Endothelial cell of umbilical vein (primary cell): ENCODE results near the gene ARHGEF9. TPM values are rescaled to one million over a fixed set of nuclear protein-coding genes. Genes with fewer than 3 reads are reported as not detected.

Source experiments
- BruUV-seq: library from RNA; stranded (reverse); fragments of 400-500 nt; replicated peaks from 2 replicates; lab custom pipeline; 2021; lab: Mats Ljungman, UMichigan
- CTCF ChIA-PET: fragments of 300-600, 350-600 bp; sonication (Branson Sonifier 250); formaldehyde crosslinking; loops from one replicate; lab custom pipeline; 2021; ENCODE audit warnings: antibody characterized with exemption, inconsistent platforms; lab: Charles Lee
- POLR2A ChIA-PET: fragments of 300-600, 350-600 bp; sonication (Branson Sonifier 250); formaldehyde crosslinking; loops from one replicate; lab custom pipeline; 2021; ENCODE audit warnings: antibody characterized with exemption, inconsistent platforms; lab: Charles Lee
- DNase-seq: peaks from one replicate; pipeline ENCODE4 v3.0.0-alpha.2; 2011; ENCODE audit warnings: low read depth, low spot score
- FAIRE-seq: peaks from 2 replicates; lab custom pipeline; 2011; peaks lifted over from hg19 to GRCh38; lab: Jason Lieb, UNC
- H2AFZ ChIP-seq: 2 replicates; pipeline ENCODE4 v1.6.0; 2012; ENCODE audit warnings: low read depth, low read length, control low read depth, inconsistent platforms
- H3K27ac ChIP-seq: 2 replicates; pipeline ENCODE4 v1.5.1; 2011; ENCODE audit warnings: low read depth, mild to moderate bottlenecking, control low read depth, low read length, moderate library complexity; ENCODE audit not compliant: insufficient read depth
- H3K27me3 ChIP-seq, 2 experiments: 2 replicates each; pipeline versions ENCODE4 v1.6.0 to v1.6.1; 2011; ENCODE audit warnings: low read length in 2 of 2, mixed read lengths in 1 of 2; ENCODE audit not compliant: control insufficient read depth in 2 of 2, insufficient read depth in 2 of 2
- H3K36me3 ChIP-seq, 2 experiments: 2 replicates in 1 of 2; 3 replicates in 1 of 2; pipeline ENCODE4 v1.5.1; 2011; ENCODE audit warnings: low read length in 2 of 2, mild to moderate bottlenecking in 1 of 2, moderate library complexity in 1 of 2; ENCODE audit not compliant: control insufficient read depth in 2 of 2, insufficient read depth in 2 of 2; ENCODE audit errors: extremely low read depth in 1 of 2
- H3K4me1 ChIP-seq: 3 replicates; pipeline ENCODE4 v1.5.1; 2011; ENCODE audit warnings: mild to moderate bottlenecking, low read length; ENCODE audit not compliant: control insufficient read depth, insufficient read depth; ENCODE audit errors: extremely low read depth
- H3K4me2 ChIP-seq: 2 replicates; pipeline ENCODE4 v1.6.1; 2011; ENCODE audit warnings: low read length, control low read depth, mixed read lengths; ENCODE audit not compliant: insufficient read depth
- H3K4me3 ChIP-seq, 3 experiments: fragments of 200-600 bp in 1 of 3; sonication (generic), shearing (Covaris generic) in 1 of 3; replicated peaks in 1 of 3; 2 replicates each; pipeline ENCODE4 v1.5.1; 2011 to 2016; ENCODE audit warnings: control low read depth in 3 of 3, low read length in 3 of 3, mild to moderate bottlenecking in 2 of 3, inconsistent platforms in 1 of 3, low read depth in 1 of 3, moderate library complexity in 1 of 3; ENCODE audit not compliant: insufficient read depth in 1 of 3
- H3K79me2 ChIP-seq: 2 replicates; pipeline ENCODE4 v1.6.0; 2012; ENCODE audit warnings: low read length, inconsistent platforms; ENCODE audit not compliant: control insufficient read depth, insufficient read depth
- H3K9ac ChIP-seq: replicated peaks from 2 replicates; pipeline ENCODE3; 2011; ENCODE audit warnings: low read length, control low read depth; ENCODE audit not compliant: insufficient read depth; ENCODE audit errors: extremely low read depth
- H3K9me1 ChIP-seq: replicated peaks from 3 replicates; pipeline ENCODE4 v1.6.0; 2011; ENCODE audit warnings: mild to moderate bottlenecking, low read length; ENCODE audit not compliant: control insufficient read depth, insufficient read depth; ENCODE audit errors: extremely low read depth
- H3K9me3 ChIP-seq: replicated peaks from 2 replicates; pipeline ENCODE4 v1.5.1; 2012; ENCODE audit warnings: low read length, inconsistent platforms; ENCODE audit not compliant: control insufficient read depth, insufficient read depth
- H4K20me1 ChIP-seq: replicated peaks from 2 replicates; pipeline ENCODE3; 2011; ENCODE audit warnings: mild to moderate bottlenecking, low read length; ENCODE audit not compliant: control insufficient read depth, insufficient read depth; ENCODE audit errors: extremely low read depth
- EZH2 ChIP-seq: IDR thresholded peaks from 2 replicates; pipeline ENCODE4 v1.6.1; 2012; ENCODE audit warnings: borderline replicate concordance, low read depth, mild to moderate bottlenecking, moderate library complexity, low read length, inconsistent platforms; ENCODE audit not compliant: severe bottlenecking
- FOS ChIP-seq: IDR thresholded peaks from 2 replicates; pipeline ENCODE4 v1.6.1; 2011; ENCODE audit warnings: mild to moderate bottlenecking, low read length, moderate library complexity, borderline replicate concordance; ENCODE audit not compliant: insufficient read depth
- GATA2 ChIP-seq: IDR thresholded peaks from 2 replicates; pipeline ENCODE4 v1.7.0; 2011; ENCODE audit warnings: low read depth, mild to moderate bottlenecking, moderate library complexity, mixed read lengths, low read length; ENCODE audit not compliant: insufficient read length, insufficient read depth
- JUN ChIP-seq: IDR thresholded peaks from 2 replicates; pipeline ENCODE4 v1.6.1; 2011; ENCODE audit warnings: borderline replicate concordance, low read depth; ENCODE audit not compliant: insufficient read length, insufficient read depth
- MYC ChIP-seq: IDR thresholded peaks from one replicate; pipeline ENCODE4 v1.6.1; 2011; ENCODE audit warnings: mild to moderate bottlenecking, low read depth, low read length
- POLR2A ChIP-seq: IDR thresholded peaks from 2 replicates; pipeline ENCODE4 v1.6.1; 2012; ENCODE audit warnings: low read depth, mild to moderate bottlenecking, control low read depth, low read length
- POLR2AphosphoS5 ChIP-seq: IDR thresholded peaks from 2 replicates; pipeline ENCODE4 v1.6.1; 2012; ENCODE audit warnings: low read depth, mild to moderate bottlenecking, control low read depth, low read length, moderate library complexity; ENCODE audit not compliant: insufficient read depth
- dilution Hi-C: fragments of 300-500 bp; cut with MboI; formaldehyde crosslinking; loops from one replicate; pipeline ENCODE4 v1.15.0; 2019; ENCODE audit warnings: low sequenced_read_pairs; ENCODE audit not compliant: extremely low pct_ligation_motif_present
- intact Hi-C: fragments of 100-400 bp; cut with micrococcal nuclease; formaldehyde crosslinking; loops from one replicate; pipeline ENCODE4 v1.10.0; 2022
- polyA plus RNA-seq, 4 experiments: library from polyadenylated mRNA; depleted of rRNA in 3 of 4; stranded (reverse) in 3 of 4; unstranded in 1 of 4; fragments of >200 nt; gene quantifications; 2 replicates each; pipeline versions ENCODE4 v1.2.1 to v1.2.3, GENCODE V29; 2011 to 2012; ENCODE audit warnings: missing spikeins in 1 of 4
- total RNA-seq: library from RNA; stranded (reverse); gene quantifications from 2 replicates; pipeline ENCODE4 v1.2.3, GENCODE V29; 2021
- TF ChIP-seq, protein P1 (sequence below), 2 donors: IDR thresholded peaks; 1 replicate in 1 of 2; 2 replicates in 1 of 2; pipeline ENCODE4 v1.5.1; 2011; ENCODE audit warnings: low read length in 2 of 2, mild to moderate bottlenecking in 2 of 2, moderate library complexity in 2 of 2, control low read depth in 1 of 2, inconsistent platforms in 1 of 2, low read depth in 1 of 2; ENCODE audit not compliant: insufficient read depth in 1 of 2; ENCODE audit errors: extremely low read depth in 1 of 2
- TF ChIP-seq, protein P2 (sequence below): IDR thresholded peaks from 2 replicates; pipeline ENCODE4 v1.6.1; 2011; ENCODE audit not compliant: insufficient read depth, insufficient read length

Gene ARHGEF9
- total and polyA plus RNA-seq, 2 donors (not counting 3 experiments of a cell fraction or from before 2014, with no cell fraction given), result 6.5 to 12.9 TPM

DNA sequence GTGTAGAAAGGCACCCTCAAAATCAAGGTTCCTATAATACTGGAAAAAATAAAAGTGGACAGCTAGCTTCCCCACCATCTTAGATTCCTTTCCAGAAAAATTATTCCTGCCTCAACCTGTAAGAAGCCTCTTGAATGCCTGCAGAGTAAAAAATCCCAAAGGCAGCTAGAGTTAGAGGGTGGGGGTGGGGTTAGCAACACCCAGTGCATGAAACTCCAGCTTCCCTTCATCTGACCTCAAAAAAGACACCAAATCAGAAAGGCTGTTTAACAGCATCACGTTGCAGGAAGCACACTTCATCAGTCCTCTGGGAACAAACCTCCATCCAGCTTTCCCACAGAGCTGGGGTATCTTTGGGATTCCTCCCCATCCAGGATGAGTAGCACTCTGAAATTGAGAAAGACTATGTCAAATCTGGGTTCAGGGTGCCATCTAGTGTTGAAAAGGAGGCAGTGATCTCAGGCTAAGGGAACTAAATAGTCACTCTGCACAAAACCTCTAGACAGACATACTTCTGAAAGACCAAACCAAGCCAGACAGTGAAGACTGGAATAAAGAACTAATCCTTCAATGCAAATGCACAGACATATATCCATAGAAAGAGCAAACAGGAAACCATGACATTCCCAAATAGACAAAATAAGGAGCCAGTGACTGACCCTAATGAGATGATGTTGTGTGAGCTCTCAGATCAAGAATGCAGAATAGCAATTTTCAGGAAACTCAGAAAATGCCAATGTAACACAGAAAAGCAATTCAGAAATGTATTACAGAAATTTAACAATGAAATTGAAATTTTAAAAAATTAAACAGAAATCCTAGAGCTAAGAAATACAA, 97.9 kb downstream of the ARHGEF9 start:
- H3K4me3 ChIP-seq, result no peak overlapping the region
- no peaks in the 10 kb centered on the region for H4K20me1 ChIP-seq
- intact Hi-C loops, result no loop called here
- TF ChIP-seq, protein P1, sequence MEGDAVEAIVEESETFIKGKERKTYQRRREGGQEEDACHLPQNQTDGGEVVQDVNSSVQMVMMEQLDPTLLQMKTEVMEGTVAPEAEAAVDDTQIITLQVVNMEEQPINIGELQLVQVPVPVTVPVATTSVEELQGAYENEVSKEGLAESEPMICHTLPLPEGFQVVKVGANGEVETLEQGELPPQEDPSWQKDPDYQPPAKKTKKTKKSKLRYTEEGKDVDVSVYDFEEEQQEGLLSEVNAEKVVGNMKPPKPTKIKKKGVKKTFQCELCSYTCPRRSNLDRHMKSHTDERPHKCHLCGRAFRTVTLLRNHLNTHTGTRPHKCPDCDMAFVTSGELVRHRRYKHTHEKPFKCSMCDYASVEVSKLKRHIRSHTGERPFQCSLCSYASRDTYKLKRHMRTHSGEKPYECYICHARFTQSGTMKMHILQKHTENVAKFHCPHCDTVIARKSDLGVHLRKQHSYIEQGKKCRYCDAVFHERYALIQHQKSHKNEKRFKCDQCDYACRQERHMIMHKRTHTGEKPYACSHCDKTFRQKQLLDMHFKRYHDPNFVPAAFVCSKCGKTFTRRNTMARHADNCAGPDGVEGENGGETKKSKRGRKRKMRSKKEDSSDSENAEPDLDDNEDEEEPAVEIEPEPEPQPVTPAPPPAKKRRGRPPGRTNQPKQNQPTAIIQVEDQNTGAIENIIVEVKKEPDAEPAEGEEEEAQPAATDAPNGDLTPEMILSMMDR (IDR thresholded peaks at IDR 0.05; ENCODE audit: extremely low read depth in 1 of 2, insufficient read depth in 1 of 2, low read depth in 1 of 2, low read length in 2 of 2), result peak; percentile 36 to 47
- no peak for TF ChIP-seq MYC
- dilution Hi-C loops, result no loop called here
- CTCF ChIA-PET, result interaction anchor here (0.6 to 2.6 kb wide), 10 partner anchors 10 to 1013 kb away, joined by 3 to 24 read pairs (median 3); a partner anchor contains a TSS
- no peak overlapping the region for H2AFZ ChIP-seq
- H3K4me2 ChIP-seq, result no peak overlapping the region
- H3K9ac ChIP-seq, result no peak overlapping the region
- no peaks in the 10 kb centered on the region for H3K9me1 ChIP-seq
- H3K79me2 ChIP-seq, result no peaks in the 10 kb centered on the region
- DNase-seq (peak; percentile 38), FAIRE-seq (peak; percentile 89)
- BruUV-seq, result no TSS peak
- no peaks in the 10 kb centered on the region for H3K36me3 ChIP-seq
- no peaks in the 10 kb centered on the region for H3K27me3 ChIP-seq
- POLR2A ChIA-PET, result no interaction called here
- no peak overlapping the region for H3K27ac ChIP-seq
- no peaks in the 10 kb centered on the region for H3K9me3 ChIP-seq
- no peaks in the 10 kb centered on the region for H3K4me1 ChIP-seq

DNA sequence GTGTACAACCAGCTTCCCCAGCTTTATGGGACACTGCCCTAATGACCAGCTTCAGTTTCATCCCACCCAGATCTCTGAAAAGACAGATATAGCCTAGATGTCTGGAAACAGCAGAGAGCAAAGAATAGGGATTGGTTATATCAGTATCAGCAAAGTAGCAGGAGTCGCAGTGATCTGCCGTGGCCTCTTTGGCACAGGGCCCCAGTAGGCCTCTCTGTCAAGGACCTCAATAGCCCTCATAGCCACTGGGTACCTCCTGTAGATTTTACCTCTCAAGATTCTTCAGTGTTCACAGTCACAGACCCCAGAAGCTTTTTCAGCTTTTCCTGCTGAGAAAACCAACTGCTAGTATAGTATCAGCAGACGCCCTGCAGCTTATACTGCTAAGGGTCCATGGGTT, 104.6 kb downstream of the ARHGEF9 start:
- intact Hi-C loops (no loop called here), dilution Hi-C loops (no loop called here)
- H3K79me2 ChIP-seq, result no peaks in the 10 kb centered on the region
- H3K4me3 ChIP-seq, result no peak overlapping the region
- H3K9me3 ChIP-seq, result no peaks in the 10 kb centered on the region
- peak; percentile 66 for FAIRE-seq
- no peak overlapping the region for H3K27ac ChIP-seq
- H4K20me1 ChIP-seq, result no peaks in the 10 kb centered on the region
- TF ChIP-seq POLR2A, result no peak
- no peak for TF ChIP-seq FOS
- TF ChIP-seq MYC, result no peak
- TF ChIP-seq, protein P1 (IDR thresholded peaks at IDR 0.05; ENCODE audit: extremely low read depth in 1 of 2, insufficient read depth in 1 of 2, low read depth in 1 of 2, low read length in 2 of 2), result no peak
- TF ChIP-seq JUN, result no peak
- no peak for TF ChIP-seq GATA2
- TF ChIP-seq POLR2AphosphoS5, result no peak
- TF ChIP-seq EZH2, result no peak
- TF ChIP-seq, protein P2, sequence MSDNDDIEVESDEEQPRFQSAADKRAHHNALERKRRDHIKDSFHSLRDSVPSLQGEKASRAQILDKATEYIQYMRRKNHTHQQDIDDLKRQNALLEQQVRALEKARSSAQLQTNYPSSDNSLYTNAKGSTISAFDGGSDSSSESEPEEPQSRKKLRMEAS, result no peak
- ChIA-PET CTCF (no interaction called here), POLR2A (no interaction called here)
- no peak overlapping the region for H2AFZ ChIP-seq
- BruUV-seq, result no TSS peak
- H3K27me3 ChIP-seq, result no peaks in the 10 kb centered on the region
- H3K4me1 ChIP-seq, result no peaks in the 10 kb centered on the region
- H3K9me1 ChIP-seq, result no peaks in the 10 kb centered on the region
- no peak overlapping the region for H3K4me2 ChIP-seq
- no peak overlapping the region for H3K9ac ChIP-seq
- H3K36me3 ChIP-seq, result no peaks in the 10 kb centered on the region
- DNase-seq, result no peak
